GM12878 (cell line): ENCODE data around the gene RBMS1. TPM values are rescaled to one million over a fixed set of nuclear protein-coding genes. Genes with fewer than 3 reads are reported as not detected.

Source experiments
- ATAC-seq: fragments of 200-7000 bp; cut with Tn5 transposase; 3 replicates; pipeline ENCODE4 v1.9.1; 2020; ENCODE audit warnings: mild to moderate bottlenecking, moderate library complexity
- BruUV-seq: library from RNA; stranded (reverse); fragments of 400-500 nt; replicated peaks from 2 replicates; lab custom pipeline; 2021; lab: Mats Ljungman, UMichigan
- CTCF ChIA-PET: fragments of 300-600 bp; sonication (Branson Sonifier 250); formaldehyde crosslinking; extraction: SDS; loops from one replicate; lab custom pipeline; 2021; ENCODE audit warnings: inconsistent platforms; lab: Yijun Ruan, JAX
- POLR2A ChIA-PET: fragments of 350-600 bp; formaldehyde crosslinking; extraction: SDS; loops from one replicate; lab custom pipeline; 2021; ENCODE audit warnings: inconsistent platforms; lab: Charles Lee
- RAD21 ChIA-PET: fragments of 300-600 bp; sonication (Branson Sonifier 250); formaldehyde crosslinking; loops from one replicate; lab custom pipeline; 2023; ENCODE audit warnings: antibody characterized with exemption; ENCODE audit not compliant: unreplicated experiment; lab: Charles Lee
- SMC1A ChIA-PET: fragments of 300-600 bp; sonication (Branson Sonifier 250); formaldehyde crosslinking; loops from one replicate; lab custom pipeline; 2023; ENCODE audit not compliant: unreplicated experiment, uncharacterized antibody; lab: Charles Lee
- DNase-seq: peaks from one replicate; pipeline ENCODE4 v3.0.0-alpha.2; 2011; ENCODE audit warnings: low read depth, low spot score
- FAIRE-seq: peaks from 3 replicates; lab custom pipeline; 2011; peaks lifted over from hg19 to GRCh38; lab: Jason Lieb, UNC
- H2AFZ ChIP-seq: 2 replicates; pipeline ENCODE4 v1.6.0; 2011; ENCODE audit warnings: low read depth, low read length, control low read depth; ENCODE audit not compliant: control insufficient read depth
- H3K27ac ChIP-seq: 2 replicates; pipeline ENCODE4 v1.5.1; 2011; ENCODE audit warnings: control low read depth; ENCODE audit not compliant: control insufficient read depth, insufficient read depth
- H3K27me3 ChIP-seq, 2 experiments: replicated peaks in 1 of 2; 2 replicates each; pipeline versions ENCODE4 v1.6.0 to v1.6.1; 2011; ENCODE audit warnings: low read length in 1 of 2; ENCODE audit not compliant: control insufficient read depth in 2 of 2, insufficient read depth in 2 of 2
- H3K36me3 ChIP-seq, 2 experiments: 2 replicates each; pipeline ENCODE4 v1.5.1; 2011; ENCODE audit warnings: low read length in 1 of 2; ENCODE audit not compliant: control insufficient read depth in 2 of 2, insufficient read depth in 2 of 2
- H3K4me1 ChIP-seq: 2 replicates; pipeline ENCODE4 v1.6.1; 2011; ENCODE audit warnings: mild to moderate bottlenecking, low read length, moderate library complexity, mixed read lengths; ENCODE audit not compliant: control insufficient read depth, insufficient read depth
- H3K4me2 ChIP-seq: 2 replicates; pipeline ENCODE4 v1.6.0; 2011; ENCODE audit warnings: control low read depth; ENCODE audit not compliant: control insufficient read depth, insufficient read depth
- H3K4me3 ChIP-seq: fragments of 200-600 bp; sonication (generic); 2 replicates; pipeline ENCODE4 v1.5.1; 2016
- H3K79me2 ChIP-seq: 2 replicates; pipeline ENCODE4 v1.6.0; 2011; ENCODE audit warnings: low read length; ENCODE audit not compliant: control insufficient read depth, insufficient read depth
- H3K9ac ChIP-seq: 2 replicates; pipeline ENCODE4 v1.8.0; 2011; ENCODE audit warnings: low read length, control low read depth, mixed read lengths; ENCODE audit not compliant: control insufficient read depth, insufficient read depth
- H3K9me3 ChIP-seq: replicated peaks from 3 replicates; pipeline ENCODE4 v1.5.1; 2011; ENCODE audit warnings: mild to moderate bottlenecking, low read length; ENCODE audit not compliant: control insufficient read depth, insufficient read depth
- H4K20me1 ChIP-seq: 2 replicates; pipeline ENCODE4 v1.6.0; 2011; ENCODE audit not compliant: control insufficient read depth, insufficient read depth
- ASH2L ChIP-seq: fragments of 300-600, 200-600 bp; sonication (generic); IDR thresholded peaks from 2 replicates; pipeline ENCODE4 v1.6.1; 2017; ENCODE audit warnings: low read depth, mild to moderate bottlenecking, borderline replicate concordance
- MYC ChIP-seq: IDR thresholded peaks from 2 replicates; pipeline ENCODE4 v1.6.1; 2011; ENCODE audit warnings: mild to moderate bottlenecking, low read length, moderate library complexity, inconsistent platforms; ENCODE audit not compliant: insufficient read depth, insufficient replicate concordance, insufficient read length, severe bottlenecking
- NBN ChIP-seq: fragments of 450-650 bp; IDR thresholded peaks from 2 replicates; pipeline ENCODE4 v1.6.1; 2016
- POLR2A ChIP-seq: IDR thresholded peaks from 2 replicates; pipeline ENCODE4 v1.6.1; 2011; ENCODE audit warnings: low read depth, mild to moderate bottlenecking, low read length
- RCOR1 ChIP-seq: conservative IDR thresholded peaks from 2 replicates; pipeline ENCODE4 v1.6.1; 2012; ENCODE audit warnings: low read depth, low read length, improper control_type of control experiment
- TAF1 ChIP-seq: IDR thresholded peaks from 2 replicates; pipeline ENCODE4 v1.6.1; 2011; ENCODE audit warnings: mild to moderate bottlenecking, low read depth, low read length, borderline replicate concordance
- TBL1XR1 ChIP-seq: IDR thresholded peaks from 2 replicates; pipeline ENCODE4 v1.6.1; 2012; ENCODE audit warnings: low read depth, low read length, improper control_type of control experiment
- WGBS: methylation state at CpG from one replicate; pipeline ENCODE4 v1.1.6; 2016; ENCODE audit warnings: low lambda C conversion rate; ENCODE audit not compliant: insufficient replicate concordance, insufficient coverage; ENCODE audit errors: missing lambda C conversion rate; 5-methylcytosine and 5-hydroxymethylcytosine counted together
- in situ Hi-C: fragments of 300-500 bp; cut with MboI; formaldehyde crosslinking; loops from 9 replicates; pipeline ENCODE4 v1.14.3; 2018; ENCODE audit warnings: mixed read lengths
- intact Hi-C: fragments of 100-400 bp; cut with micrococcal nuclease; formaldehyde crosslinking; loops from one replicate; pipeline ENCODE4 v1.14.2; 2022; ENCODE audit not compliant: unreplicated experiment
- polyA plus RNA-seq, 11 experiments: library from polyadenylated mRNA; depleted of rRNA in 4 of 11; unstranded in 6 of 11; stranded (reverse) in 5 of 11; fragments of >200 nt; fragmentation: Nextera tagmentation in 4 of 11; fragmentation: Illumina TruSeq in 1 of 11; extraction: Ambion mirVana in 4 of 11; extraction: Trizol in 1 of 11; gene quantifications; 1 replicate in 1 of 11; 2 replicates in 10 of 11; pipeline versions ENCODE4 v1.2.1 to v1.2.3, GENCODE V29; 2011 to 2016; ENCODE audit warnings: inconsistent platforms in 2 of 11, missing spikeins in 2 of 11, low read depth in 1 of 11
- total RNA-seq, 4 experiments: library from RNA; depleted of rRNA in 3 of 4; stranded (reverse); fragments of >200 nt in 3 of 4; fragmentation: Illumina TruSeq in 1 of 4; extraction: Trizol in 1 of 4; gene quantifications; 2 replicates each; pipeline versions ENCODE4 v1.2.1 to v1.2.3, GENCODE V29; 2013 to 2021
- TF ChIP-seq, protein P1 (sequence below): fragments of 450-650 bp; IDR thresholded peaks from 2 replicates; pipeline ENCODE4 v1.6.1; 2017; ENCODE audit warnings: mild to moderate bottlenecking, low read depth, inconsistent platforms; ENCODE audit not compliant: poor library complexity, severe bottlenecking
- TF ChIP-seq, protein P2 (sequence below): IDR thresholded peaks from 2 replicates; pipeline ENCODE4 v1.6.1; 2012; ENCODE audit warnings: low read depth, low read length, improper control_type of control experiment

The RBMS1 gene
- total and polyA plus RNA-seq, 10 of the 15 experiments (the other 5 are each of a cell fraction or from before 2014, with no cell fraction given), result 0.04 to 0.31 (median 0.17) TPM; not detected in 1

DNA sequence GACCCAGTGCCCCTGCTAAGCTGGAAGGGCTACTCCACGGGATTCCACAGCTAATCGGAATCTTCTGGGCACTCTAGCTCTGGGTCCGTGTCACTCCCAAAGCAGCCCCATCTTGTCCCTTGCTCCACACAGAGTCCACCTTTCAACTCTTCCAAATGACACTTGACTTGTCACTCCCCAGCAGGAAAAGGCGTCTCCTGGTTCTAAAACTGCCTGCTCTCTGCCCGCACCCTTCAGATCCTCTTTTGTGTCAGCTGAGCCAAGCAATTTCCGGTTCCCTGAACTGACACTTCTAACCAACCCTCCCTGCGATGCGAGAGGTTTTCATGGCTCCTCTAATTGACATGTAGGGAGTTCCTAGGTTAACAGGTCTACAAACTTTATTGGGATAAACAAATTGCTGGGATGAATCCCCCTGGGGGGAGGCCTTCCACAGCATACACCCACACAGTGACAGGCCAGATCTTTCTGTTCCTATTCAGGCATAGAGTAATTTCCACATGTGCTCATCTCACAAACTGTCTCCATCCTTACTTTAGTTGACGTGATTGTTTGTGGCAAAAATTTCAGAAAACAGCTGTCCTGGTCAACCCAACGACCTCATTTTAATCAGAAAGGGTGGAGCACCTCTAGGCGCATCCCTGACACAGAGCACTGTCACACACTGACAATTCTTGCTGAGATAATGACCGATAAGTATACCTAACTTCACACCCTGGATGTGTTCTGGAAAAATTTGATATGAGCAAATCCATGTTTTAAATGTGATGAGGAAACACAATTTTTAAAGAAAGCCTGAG lies 104.9 kb downstream of the RBMS1 start:
- Histone ChIP-seq H3K4me3 (no peak overlapping the region), H3K27ac (no peak overlapping the region), H3K36me3 (no peaks in the 10 kb centered on the region), H3K4me2 (no peak overlapping the region), H3K9ac (no peak overlapping the region), H3K27me3 (no peaks in the 10 kb centered on the region; a peak in 1 of 4 replicates), H2AFZ (no peak overlapping the region), H3K4me1 (no peaks in the 10 kb centered on the region)
- WGBS, result 27% methylated on average over 12 of the region's 12 CpGs
- in situ Hi-C loops, result no loop called here
- POLR2A ChIA-PET, result no interaction called here
- FAIRE-seq, result no peak
- RAD21 ChIA-PET, result no interaction called here
- no peak for DNase-seq
- SMC1A ChIA-PET, result no interaction called here
- TF ChIP-seq POLR2A (no peak), TAF1 (no peak), NBN (no peak), ASH2L (no peak), TBL1XR1 (no peak), MYC (no peak), RCOR1 (no peak)
- TF ChIP-seq, protein P1, sequence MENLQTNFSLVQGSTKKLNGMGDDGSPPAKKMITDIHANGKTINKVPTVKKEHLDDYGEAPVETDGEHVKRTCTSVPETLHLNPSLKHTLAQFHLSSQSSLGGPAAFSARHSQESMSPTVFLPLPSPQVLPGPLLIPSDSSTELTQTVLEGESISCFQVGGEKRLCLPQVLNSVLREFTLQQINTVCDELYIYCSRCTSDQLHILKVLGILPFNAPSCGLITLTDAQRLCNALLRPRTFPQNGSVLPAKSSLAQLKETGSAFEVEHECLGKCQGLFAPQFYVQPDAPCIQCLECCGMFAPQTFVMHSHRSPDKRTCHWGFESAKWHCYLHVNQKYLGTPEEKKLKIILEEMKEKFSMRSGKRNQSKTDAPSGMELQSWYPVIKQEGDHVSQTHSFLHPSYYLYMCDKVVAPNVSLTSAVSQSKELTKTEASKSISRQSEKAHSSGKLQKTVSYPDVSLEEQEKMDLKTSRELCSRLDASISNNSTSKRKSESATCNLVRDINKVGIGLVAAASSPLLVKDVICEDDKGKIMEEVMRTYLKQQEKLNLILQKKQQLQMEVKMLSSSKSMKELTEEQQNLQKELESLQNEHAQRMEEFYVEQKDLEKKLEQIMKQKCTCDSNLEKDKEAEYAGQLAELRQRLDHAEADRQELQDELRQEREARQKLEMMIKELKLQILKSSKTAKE, result no peak
- TF ChIP-seq, protein P2, sequence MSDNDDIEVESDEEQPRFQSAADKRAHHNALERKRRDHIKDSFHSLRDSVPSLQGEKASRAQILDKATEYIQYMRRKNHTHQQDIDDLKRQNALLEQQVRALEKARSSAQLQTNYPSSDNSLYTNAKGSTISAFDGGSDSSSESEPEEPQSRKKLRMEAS, result no peak
- TF ChIP-seq, all 136 proteins: peak for 0
- no peak for ATAC-seq
- CTCF ChIA-PET, result no interaction called here
- Histone ChIP-seq H3K9me3 (no peaks in the 10 kb centered on the region), H3K79me2 (no peaks in the 10 kb centered on the region), H4K20me1 (no peaks in the 10 kb centered on the region)
- intact Hi-C loops, result no loop called here
- no TSS peak for BruUV-seq
